ENCODE measurements around the gene DUXB. TPM values are rescaled to one million over a fixed set of nuclear protein-coding genes. Genes with fewer than 3 reads are reported as not detected.

Gene DUXB
- total and polyA plus RNA-seq, 2 donors (not counting 3 experiments of a cell fraction or from before 2014, with no cell fraction given), result not detected

GRCh38 chr16:75733305-75734211 is 32.3 kb upstream of the DUXB start:
- H4K20me1 ChIP-seq (replicated peaks; ENCODE audit: control insufficient read depth, extremely low read depth, insufficient read depth, low read length), result no peaks in the 10 kb centered on the region
- H3K9ac ChIP-seq (replicated peaks; ENCODE audit: extremely low read depth, insufficient read depth, low read length), result no peak overlapping the region
- no peaks in the 10 kb centered on the region for H3K9me3 ChIP-seq (replicated peaks; ENCODE audit: control insufficient read depth, insufficient read depth, low read length)
- H3K27ac ChIP-seq (ENCODE audit: insufficient read depth, low read depth, low read length), result no peak overlapping the region
- H2AFZ ChIP-seq (ENCODE audit: low read depth, low read length), result no peak overlapping the region
- no peaks in the 10 kb centered on the region for H3K27me3 ChIP-seq (ENCODE audit: control insufficient read depth in 2 of 2, insufficient read depth in 2 of 2, low read length in 2 of 2)
- intact Hi-C loops (cut with micrococcal nuclease) (no loop called here), dilution Hi-C loops (cut with MboI; ENCODE audit: extremely low pct_ligation_motif_present, low sequenced_read_pairs) (no loop called here)
- H3K4me2 ChIP-seq (ENCODE audit: insufficient read depth, low read length), result no peak overlapping the region
- no peaks in the 10 kb centered on the region for H3K79me2 ChIP-seq (ENCODE audit: control insufficient read depth, insufficient read depth, low read length)
- DNase-seq (ENCODE audit: low read depth, low spot score), result no peak
- no peaks in the 10 kb centered on the region for H3K4me1 ChIP-seq (ENCODE audit: control insufficient read depth, extremely low read depth, insufficient read depth, low read length)
- H3K4me3 ChIP-seq (replicated peaks in 1 of 3; ENCODE audit: insufficient read depth in 1 of 3, low read depth in 1 of 3, low read length in 3 of 3), result no peak overlapping the region
- no peak for FAIRE-seq
- H3K36me3 ChIP-seq (ENCODE audit: control insufficient read depth in 2 of 2, extremely low read depth in 1 of 2, insufficient read depth in 2 of 2, low read length in 2 of 2), result no peaks in the 10 kb centered on the region
- BruUV-seq (replicated peaks), result no TSS peak
- TF ChIP-seq EZH2 (IDR thresholded peaks at IDR 0.05; ENCODE audit: borderline replicate concordance, low read depth, low read length, severe bottlenecking) (no peak), CTCF (IDR thresholded peaks at IDR 0.05; ENCODE audit: extremely low read depth in 1 of 2, insufficient read depth in 1 of 2, low read depth in 1 of 2, low read length in 2 of 2) (no peak), FOS (IDR thresholded peaks at IDR 0.05; ENCODE audit: borderline replicate concordance, insufficient read depth, low read length) (no peak), GATA2 (IDR thresholded peaks at IDR 0.05; ENCODE audit: insufficient read depth, insufficient read length, low read depth, low read length) (no peak), JUN (IDR thresholded peaks at IDR 0.05; ENCODE audit: borderline replicate concordance, insufficient read depth, insufficient read length, low read depth) (no peak), POLR2A (IDR thresholded peaks at IDR 0.05; ENCODE audit: low read depth, low read length) (no peak), MAX (IDR thresholded peaks at IDR 0.05; ENCODE audit: insufficient read depth, insufficient read length) (no peak), POLR2AphosphoS5 (IDR thresholded peaks at IDR 0.05; ENCODE audit: insufficient read depth, low read depth, low read length) (no peak), MYC (IDR thresholded peaks at IDR 0.05; ENCODE audit: low read depth, low read length) (no peak)
- ChIA-PET POLR2A (no interaction called here), CTCF (no interaction called here)
- no peaks in the 10 kb centered on the region for H3K9me1 ChIP-seq (replicated peaks; ENCODE audit: control insufficient read depth, extremely low read depth, insufficient read depth, low read length)
